ENCODE results near the gene PTGS1. TPM values are rescaled to one million over a fixed set of nuclear protein-coding genes. Genes with fewer than 3 reads are reported as not detected.

The PTGS1 gene
- total and polyA plus RNA-seq, 4 donors: 0.84 to 5.3 (median 1.1) TPM

GRCh38 chr9:122364117-122364782 lies 6.6 kb upstream of the PTGS1 start:
- WGBS: 94% methylated on average over 10 of the region's 10 CpGs
- Histone ChIP-seq H3K9ac (ENCODE audit: low read depth in 1 of 2, low read length in 2 of 2) (no peak overlapping the region), H3K27me3 (ENCODE audit: control insufficient read depth in 4 of 4, insufficient read depth in 4 of 4, low read length in 3 of 4) (no peaks in the 10 kb centered on the region), H3K27ac (ENCODE audit: low read depth in 1 of 2, low read length in 2 of 2) (no peak overlapping the region), H3K4me3 (ENCODE audit: low read depth in 1 of 3, low read length in 3 of 3) (no peak overlapping the region), H3K9me3 (ENCODE audit: control insufficient read depth in 4 of 4, low read length in 3 of 4) (peaks cover 0 to 4% (median 0%) of the 10 kb centered on the region in 4 donors), H3K4me1 (ENCODE audit: control insufficient read depth in 4 of 4, insufficient read depth in 4 of 4, low read length in 3 of 4) (no peaks in the 10 kb centered on the region), H3K36me3 (ENCODE audit: control insufficient read depth in 4 of 4, insufficient read depth in 3 of 4, low read depth in 1 of 4, low read length in 3 of 4) (no peaks in the 10 kb centered on the region)
- TF ChIP-seq MAX (IDR thresholded peaks at IDR 0.05) (no peak), RXRA (IDR thresholded peaks at IDR 0.05) (no peak), EGR1 (IDR thresholded peaks at IDR 0.05; ENCODE audit: low read depth in 2 of 2) (no peak), GABPA (IDR thresholded peaks at IDR 0.05 in 1 of 2, conservative IDR thresholded peaks at IDR 0.05 in 1 of 2) (no peak), FOXA2 (IDR thresholded peaks at IDR 0.05) (no peak), HNF4A (conservative IDR thresholded peaks at IDR 0.05) (no peak), FOXA1 (IDR thresholded peaks at IDR 0.05) (no peak), YY1 (IDR thresholded peaks at IDR 0.05) (no peak), JUND (IDR thresholded peaks at IDR 0.05) (no peak), HNF4G (IDR thresholded peaks at IDR 0.05) (no peak)
- TF ChIP-seq, protein P1, sequence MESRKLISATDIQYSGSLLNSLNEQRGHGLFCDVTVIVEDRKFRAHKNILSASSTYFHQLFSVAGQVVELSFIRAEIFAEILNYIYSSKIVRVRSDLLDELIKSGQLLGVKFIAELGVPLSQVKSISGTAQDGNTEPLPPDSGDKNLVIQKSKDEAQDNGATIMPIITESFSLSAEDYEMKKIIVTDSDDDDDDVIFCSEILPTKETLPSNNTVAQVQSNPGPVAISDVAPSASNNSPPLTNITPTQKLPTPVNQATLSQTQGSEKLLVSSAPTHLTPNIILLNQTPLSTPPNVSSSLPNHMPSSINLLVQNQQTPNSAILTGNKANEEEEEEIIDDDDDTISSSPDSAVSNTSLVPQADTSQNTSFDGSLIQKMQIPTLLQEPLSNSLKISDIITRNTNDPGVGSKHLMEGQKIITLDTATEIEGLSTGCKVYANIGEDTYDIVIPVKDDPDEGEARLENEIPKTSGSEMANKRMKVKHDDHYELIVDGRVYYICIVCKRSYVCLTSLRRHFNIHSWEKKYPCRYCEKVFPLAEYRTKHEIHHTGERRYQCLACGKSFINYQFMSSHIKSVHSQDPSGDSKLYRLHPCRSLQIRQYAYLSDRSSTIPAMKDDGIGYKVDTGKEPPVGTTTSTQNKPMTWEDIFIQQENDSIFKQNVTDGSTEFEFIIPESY (IDR thresholded peaks at IDR 0.05): no peak
- TF ChIP-seq, protein P2, sequence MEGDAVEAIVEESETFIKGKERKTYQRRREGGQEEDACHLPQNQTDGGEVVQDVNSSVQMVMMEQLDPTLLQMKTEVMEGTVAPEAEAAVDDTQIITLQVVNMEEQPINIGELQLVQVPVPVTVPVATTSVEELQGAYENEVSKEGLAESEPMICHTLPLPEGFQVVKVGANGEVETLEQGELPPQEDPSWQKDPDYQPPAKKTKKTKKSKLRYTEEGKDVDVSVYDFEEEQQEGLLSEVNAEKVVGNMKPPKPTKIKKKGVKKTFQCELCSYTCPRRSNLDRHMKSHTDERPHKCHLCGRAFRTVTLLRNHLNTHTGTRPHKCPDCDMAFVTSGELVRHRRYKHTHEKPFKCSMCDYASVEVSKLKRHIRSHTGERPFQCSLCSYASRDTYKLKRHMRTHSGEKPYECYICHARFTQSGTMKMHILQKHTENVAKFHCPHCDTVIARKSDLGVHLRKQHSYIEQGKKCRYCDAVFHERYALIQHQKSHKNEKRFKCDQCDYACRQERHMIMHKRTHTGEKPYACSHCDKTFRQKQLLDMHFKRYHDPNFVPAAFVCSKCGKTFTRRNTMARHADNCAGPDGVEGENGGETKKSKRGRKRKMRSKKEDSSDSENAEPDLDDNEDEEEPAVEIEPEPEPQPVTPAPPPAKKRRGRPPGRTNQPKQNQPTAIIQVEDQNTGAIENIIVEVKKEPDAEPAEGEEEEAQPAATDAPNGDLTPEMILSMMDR (IDR thresholded peaks at IDR 0.05; ENCODE audit: low read depth, low read length, missing input control): no peak
- TF ChIP-seq, protein P3, sequence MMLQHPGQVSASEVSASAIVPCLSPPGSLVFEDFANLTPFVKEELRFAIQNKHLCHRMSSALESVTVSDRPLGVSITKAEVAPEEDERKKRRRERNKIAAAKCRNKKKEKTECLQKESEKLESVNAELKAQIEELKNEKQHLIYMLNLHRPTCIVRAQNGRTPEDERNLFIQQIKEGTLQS (IDR thresholded peaks at IDR 0.05): no peak
- TF ChIP-seq, protein P4, sequence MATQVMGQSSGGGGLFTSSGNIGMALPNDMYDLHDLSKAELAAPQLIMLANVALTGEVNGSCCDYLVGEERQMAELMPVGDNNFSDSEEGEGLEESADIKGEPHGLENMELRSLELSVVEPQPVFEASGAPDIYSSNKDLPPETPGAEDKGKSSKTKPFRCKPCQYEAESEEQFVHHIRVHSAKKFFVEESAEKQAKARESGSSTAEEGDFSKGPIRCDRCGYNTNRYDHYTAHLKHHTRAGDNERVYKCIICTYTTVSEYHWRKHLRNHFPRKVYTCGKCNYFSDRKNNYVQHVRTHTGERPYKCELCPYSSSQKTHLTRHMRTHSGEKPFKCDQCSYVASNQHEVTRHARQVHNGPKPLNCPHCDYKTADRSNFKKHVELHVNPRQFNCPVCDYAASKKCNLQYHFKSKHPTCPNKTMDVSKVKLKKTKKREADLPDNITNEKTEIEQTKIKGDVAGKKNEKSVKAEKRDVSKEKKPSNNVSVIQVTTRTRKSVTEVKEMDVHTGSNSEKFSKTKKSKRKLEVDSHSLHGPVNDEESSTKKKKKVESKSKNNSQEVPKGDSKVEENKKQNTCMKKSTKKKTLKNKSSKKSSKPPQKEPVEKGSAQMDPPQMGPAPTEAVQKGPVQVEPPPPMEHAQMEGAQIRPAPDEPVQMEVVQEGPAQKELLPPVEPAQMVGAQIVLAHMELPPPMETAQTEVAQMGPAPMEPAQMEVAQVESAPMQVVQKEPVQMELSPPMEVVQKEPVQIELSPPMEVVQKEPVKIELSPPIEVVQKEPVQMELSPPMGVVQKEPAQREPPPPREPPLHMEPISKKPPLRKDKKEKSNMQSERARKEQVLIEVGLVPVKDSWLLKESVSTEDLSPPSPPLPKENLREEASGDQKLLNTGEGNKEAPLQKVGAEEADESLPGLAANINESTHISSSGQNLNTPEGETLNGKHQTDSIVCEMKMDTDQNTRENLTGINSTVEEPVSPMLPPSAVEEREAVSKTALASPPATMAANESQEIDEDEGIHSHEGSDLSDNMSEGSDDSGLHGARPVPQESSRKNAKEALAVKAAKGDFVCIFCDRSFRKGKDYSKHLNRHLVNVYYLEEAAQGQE (IDR thresholded peaks at IDR 0.05): no peak
- no peak for DNase-seq (ENCODE audit: low spot score)

GRCh38 chr9:122364783-122365150 lies 6.1 kb upstream of the PTGS1 start:
- H3K27me3 ChIP-seq (ENCODE audit: control insufficient read depth in 4 of 4, insufficient read depth in 4 of 4, low read length in 3 of 4): no peaks in the 10 kb centered on the region
- 89% methylated on average over 10 of the region's 10 CpGs for WGBS
- no peaks in the 10 kb centered on the region for H3K4me1 ChIP-seq (ENCODE audit: control insufficient read depth in 4 of 4, insufficient read depth in 4 of 4, low read length in 3 of 4)
- DNase-seq (ENCODE audit: low spot score): no peak
- H3K36me3 ChIP-seq (ENCODE audit: control insufficient read depth in 4 of 4, insufficient read depth in 3 of 4, low read depth in 1 of 4, low read length in 3 of 4): no peaks in the 10 kb centered on the region
- TF ChIP-seq MAX (IDR thresholded peaks at IDR 0.05) (no peak), TAF1 (conservative IDR thresholded peaks at IDR 0.05) (no peak), GABPA (IDR thresholded peaks at IDR 0.05 in 1 of 2, conservative IDR thresholded peaks at IDR 0.05 in 1 of 2) (no peak), RAD21 (IDR thresholded peaks at IDR 0.05) (no peak), NR2F2 (IDR thresholded peaks at IDR 0.05) (no peak), YY1 (IDR thresholded peaks at IDR 0.05) (no peak), SP1 (IDR thresholded peaks at IDR 0.05) (no peak), EGR1 (IDR thresholded peaks at IDR 0.05; ENCODE audit: low read depth in 2 of 2) (no peak)
- TF ChIP-seq, protein P2 (IDR thresholded peaks at IDR 0.05; ENCODE audit: low read depth, low read length, missing input control): no peak
- TF ChIP-seq, protein P3 (IDR thresholded peaks at IDR 0.05): no peak
- H3K27ac ChIP-seq (ENCODE audit: low read depth in 1 of 2, low read length in 2 of 2): no peak overlapping the region
- no peak overlapping the region for H3K9ac ChIP-seq (ENCODE audit: low read depth in 1 of 2, low read length in 2 of 2)
- H3K4me3 ChIP-seq (ENCODE audit: low read depth in 1 of 3, low read length in 3 of 3): no peak overlapping the region
- peaks cover 0 to 4% (median 0%) of the 10 kb centered on the region in 4 donors for H3K9me3 ChIP-seq (ENCODE audit: control insufficient read depth in 4 of 4, low read length in 3 of 4)
